Central memory CD8-positive, alpha-beta T cell (primary cell): ENCODE results near the gene DCDC2C.
"Not testable (repeated sequence)": the region's sequence is repeated elsewhere in the genome, so short reads cannot be mapped to it uniquely, and the experiment has no call there.

Source experiments
- ATAC-seq: fragments of 150-1000 bp; cut with Tn5 transposase; replicated peaks from 2 replicates; pipeline ENCODE4 v1.10.0; 2022; ENCODE audit warnings: mild to moderate bottlenecking, moderate FRiP score, moderate number of reproducible peaks; ENCODE audit not compliant: poor library complexity, severe bottlenecking; ENCODE audit errors: extremely low read depth
- DNase-seq, 2 donors: peaks; one replicate each; pipeline ENCODE4 v3.0.0; 2021; ENCODE audit warnings: low spot score in 2 of 2
- H3K27ac Mint-ChIP-seq: one replicate; pipeline ENCODE4 v1.8.0; 2022; ENCODE audit warnings: low read depth, mild to moderate bottlenecking, moderate library complexity, mixed read lengths
- H3K27me3 Mint-ChIP-seq: one replicate; pipeline ENCODE4 v1.8.0; 2022; ENCODE audit warnings: mixed read lengths
- H3K36me3 Mint-ChIP-seq: one replicate; pipeline ENCODE4 v1.8.0; 2022; ENCODE audit warnings: mild to moderate bottlenecking, moderate library complexity, mixed read lengths; ENCODE audit not compliant: insufficient read depth
- H3K4me1 Mint-ChIP-seq: one replicate; pipeline ENCODE4 v1.8.0; 2022; ENCODE audit warnings: mixed read lengths
- H3K4me3 Mint-ChIP-seq: one replicate; pipeline ENCODE4 v1.8.0; 2022; ENCODE audit warnings: mild to moderate bottlenecking, moderate library complexity, mixed read lengths
- H3K9me3 Mint-ChIP-seq: one replicate; pipeline ENCODE4 v1.8.0; 2022; ENCODE audit warnings: mixed read lengths

Gene DCDC2C

DNA sequence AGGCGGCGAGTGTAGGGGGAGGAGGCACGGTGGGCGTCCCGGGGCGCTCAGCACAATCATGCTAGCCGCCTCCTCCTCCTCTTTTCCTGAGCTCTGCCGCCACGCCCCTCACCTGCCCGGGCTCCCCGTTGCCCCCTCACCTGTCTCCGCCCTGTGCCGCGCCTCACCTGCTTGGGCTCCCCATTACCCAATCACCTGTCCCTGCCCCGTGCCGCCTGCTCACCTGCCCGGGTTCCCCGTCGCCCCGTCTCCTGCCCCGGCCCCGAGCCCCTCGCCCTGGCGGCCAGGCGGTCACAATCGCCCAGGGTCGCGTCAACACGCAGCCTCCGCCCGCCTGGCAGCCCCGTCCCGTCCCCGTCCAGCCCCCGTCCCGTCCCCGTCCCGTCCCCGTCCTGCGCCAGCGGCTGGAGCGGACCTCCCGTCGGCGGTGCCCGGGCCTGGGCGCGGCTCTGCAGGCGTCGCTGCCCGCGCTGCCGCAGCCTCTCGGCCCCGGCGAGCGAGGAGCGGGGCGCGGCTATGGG, at the start of gene DCDC2C:
Gene DCDC2C (plus strand): TSS at position 340 of the 521 bp plus-strand sequence. CDS start 177 bp downstream, at position 517.
- Mint-ChIP-seq H3K27ac (no peak within 1 kb of the TSS), H3K4me1 (no peaks in the 10 kb centered on the region), H3K27me3 (peaks cover 57% of the 10 kb centered on the region), H3K4me3 (no peak within 1 kb of the TSS), H3K36me3 (no peaks in the 10 kb centered on the region), H3K9me3 (no peaks in the 10 kb centered on the region)
- no peak for ATAC-seq
- DNase-seq, result no peak

- DNase-seq (no peak), ATAC-seq (no peak)
- H3K27me3 Mint-ChIP-seq, result peaks cover 10% of the 10 kb centered on the region
- H3K27ac Mint-ChIP-seq, result no peak overlapping the region
- peaks cover 15% of the 10 kb centered on the region for H3K4me1 Mint-ChIP-seq
- peaks cover 4% of the 10 kb centered on the region for H3K36me3 Mint-ChIP-seq
- H3K9me3 Mint-ChIP-seq, result no peaks in the 10 kb centered on the region
- H3K4me3 Mint-ChIP-seq, result no peak overlapping the region
Measured at GRCh38 chr2:3654011-3654410, 49.4 kb upstream of the DCDC2C start.

GRCh38 chr2:3654531-3655225, 48.7 kb upstream of the DCDC2C start:
- H3K27ac Mint-ChIP-seq, result no peak overlapping the region
- H3K36me3 Mint-ChIP-seq, result peaks cover 4% of the 10 kb centered on the region
- ATAC-seq, result no peak
- H3K27me3 Mint-ChIP-seq, result peaks cover 10% of the 10 kb centered on the region
- H3K9me3 Mint-ChIP-seq, result no peaks in the 10 kb centered on the region
- DNase-seq, result no peak
- H3K4me1 Mint-ChIP-seq, result peaks cover 15% of the 10 kb centered on the region
- H3K4me3 Mint-ChIP-seq, result no peak overlapping the region

DNA sequence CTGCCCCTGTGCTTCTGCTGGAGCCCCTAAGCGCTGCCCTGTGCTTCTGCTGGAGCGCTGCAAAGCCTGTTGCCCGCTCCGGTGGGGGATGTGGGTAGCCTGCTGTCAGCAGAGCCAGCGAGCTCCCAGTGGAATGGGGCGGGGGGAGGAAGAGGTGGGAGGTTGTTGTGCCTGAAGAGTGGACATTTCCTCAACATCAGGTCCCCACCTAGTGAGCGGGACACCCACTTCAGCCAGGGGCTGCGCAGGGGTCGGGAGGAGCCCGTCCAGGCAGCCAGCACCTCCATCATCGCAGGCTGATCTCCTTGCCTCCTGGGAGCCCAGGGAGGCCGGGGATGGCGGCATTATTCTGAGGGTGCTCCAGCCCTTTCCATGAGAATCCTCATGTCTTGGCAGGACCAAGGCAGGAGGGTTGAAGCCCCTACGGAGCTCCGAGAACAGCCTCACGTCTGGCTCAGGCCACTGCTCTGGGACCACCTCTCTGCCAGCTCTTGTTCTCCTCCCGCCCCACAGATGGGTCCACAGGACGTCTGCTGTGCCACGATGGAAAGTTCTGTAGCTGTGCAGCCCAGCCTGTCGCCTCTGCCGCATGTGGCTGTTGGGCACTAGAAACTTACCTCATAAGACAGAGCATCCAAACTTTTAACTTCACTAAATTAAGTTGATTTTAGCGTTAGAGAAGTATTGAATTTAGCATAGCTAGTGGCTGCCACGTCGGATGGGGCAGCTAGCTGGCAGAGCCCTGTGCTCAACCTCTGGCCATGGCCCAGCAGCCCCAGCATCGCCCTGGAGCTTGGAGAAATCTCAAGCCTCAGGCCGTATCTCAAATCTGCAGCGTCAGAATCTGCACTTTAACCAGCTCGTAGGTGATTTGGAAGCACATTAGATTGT, 47.3 kb upstream of the DCDC2C start:
- H3K27me3 Mint-ChIP-seq, result peaks cover 4% of the 10 kb centered on the region
- peaks cover 21% of the 10 kb centered on the region for H3K4me1 Mint-ChIP-seq
- no peak for DNase-seq
- ATAC-seq, result no peak
- H3K4me3 Mint-ChIP-seq, result no peak overlapping the region
- no peak overlapping the region for H3K27ac Mint-ChIP-seq
- H3K9me3 Mint-ChIP-seq, result no peaks in the 10 kb centered on the region
- peaks cover 2% of the 10 kb centered on the region for H3K36me3 Mint-ChIP-seq

- ATAC-seq, result no peak
- no peak overlapping the region for H3K4me3 Mint-ChIP-seq
Measured at GRCh38 chr2:3656762-3657721, 46.3 kb upstream of the DCDC2C start.

GRCh38 chr2:3657881-3658280, 45.5 kb upstream of the DCDC2C start, which contains the start of gene ALLC:
Gene ALLC (plus strand): TSS chr2:3658200. CDS start chr2:3671158, 12,958 bp downstream.
- DNase-seq (no peak), ATAC-seq (no peak)
- Mint-ChIP-seq H3K4me1 (peaks cover 11% of the 10 kb centered on the region), H3K4me3 (no peak within 1 kb of the TSS), H3K9me3 (no peaks in the 10 kb centered on the region), H3K27me3 (no peaks in the 10 kb centered on the region), H3K36me3 (no peaks in the 10 kb centered on the region), H3K27ac (no peak within 1 kb of the TSS)

More at GRCh38 chr2:3656762-3657721, 46.3 kb upstream of the DCDC2C start:
- Mint-ChIP-seq H3K9me3 (no peaks in the 10 kb centered on the region), H3K36me3 (no peaks in the 10 kb centered on the region), H3K27ac (no peak overlapping the region), H3K27me3 (no peaks in the 10 kb centered on the region), H3K4me1 (peaks cover 12% of the 10 kb centered on the region)
- DNase-seq, result no peak

DNA sequence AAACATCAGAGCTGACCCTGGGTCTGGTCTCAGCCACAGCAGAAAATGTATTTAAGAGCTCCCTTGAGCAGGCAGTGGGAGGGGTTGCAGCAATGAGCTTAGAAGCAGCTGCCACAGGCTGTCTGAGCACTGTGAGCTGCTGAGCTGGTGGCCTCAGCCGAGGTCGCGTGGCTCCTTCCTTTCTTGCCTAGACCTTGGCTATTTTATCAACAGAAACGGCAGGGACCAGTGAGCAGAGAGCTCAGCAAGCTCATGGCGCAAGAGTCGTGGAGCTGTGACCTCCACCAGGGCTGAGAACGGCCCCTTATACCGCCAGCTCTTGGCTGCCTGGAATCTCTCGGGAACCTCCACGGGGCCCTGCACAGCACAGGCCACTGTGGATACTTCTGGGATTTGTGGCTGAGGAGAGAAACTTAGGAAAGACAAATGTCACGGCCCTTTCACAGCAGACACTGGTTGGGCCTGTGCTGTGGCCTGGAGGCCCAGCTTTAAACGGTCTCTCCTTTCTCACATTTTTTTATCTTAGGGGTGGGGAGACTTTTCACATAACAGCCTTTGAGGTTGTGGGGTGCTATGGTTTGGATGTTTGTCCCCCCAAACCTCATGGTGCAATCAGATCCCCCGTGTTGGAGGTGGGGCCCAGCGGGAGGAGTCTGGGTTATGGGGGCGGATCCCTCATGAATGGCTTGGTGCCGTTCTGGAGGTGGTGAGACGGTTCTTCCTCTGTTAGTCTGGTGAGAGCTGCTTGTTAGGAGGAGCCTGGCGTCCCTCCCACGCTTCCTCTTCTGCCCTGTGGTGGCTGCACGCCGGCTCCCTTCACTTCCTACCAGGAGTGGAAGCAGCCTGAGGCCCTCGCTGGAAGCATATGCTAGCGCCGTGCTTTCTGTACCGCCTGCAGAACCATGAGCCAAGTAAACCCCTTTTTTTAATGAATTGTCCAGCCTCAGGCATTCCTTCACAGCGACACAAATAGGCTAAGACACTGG, 43.6 kb upstream of the DCDC2C start:
- Mint-ChIP-seq H3K4me3 (no peak overlapping the region), H3K36me3 (no peaks in the 10 kb centered on the region), H3K9me3 (no peaks in the 10 kb centered on the region), H3K4me1 (peaks cover 11% of the 10 kb centered on the region), H3K27ac (no peak overlapping the region), H3K27me3 (no peaks in the 10 kb centered on the region)
- no peak for DNase-seq
- no peak for ATAC-seq

DNA sequence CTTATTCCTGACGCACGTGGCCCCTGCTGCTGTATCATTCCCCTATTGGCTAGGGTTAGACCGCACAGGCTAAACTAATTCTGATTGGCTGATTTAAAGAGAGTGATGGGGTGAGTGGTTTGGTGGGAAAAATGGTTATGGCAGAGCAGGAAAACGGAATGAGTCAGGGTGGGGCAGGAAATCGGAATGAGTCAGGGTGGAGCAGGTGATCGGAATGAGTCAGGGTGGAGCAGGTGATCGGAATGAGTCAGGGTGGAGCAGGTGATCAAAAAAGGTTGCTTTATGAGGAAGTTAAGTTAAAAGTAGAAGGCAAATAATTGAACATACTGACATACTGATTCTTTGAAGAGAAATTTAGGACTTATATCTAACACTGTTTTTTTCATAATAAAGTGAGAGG, 42.7 kb upstream of the DCDC2C start:
- H3K27me3 Mint-ChIP-seq, H3K4me3 Mint-ChIP-seq, DNase-seq, ATAC-seq, H3K27ac Mint-ChIP-seq, H3K9me3 Mint-ChIP-seq, H3K36me3 Mint-ChIP-seq: not testable (repeated sequence)
- H3K4me1 Mint-ChIP-seq, result peaks cover 11% of the 10 kb centered on the region

DNA sequence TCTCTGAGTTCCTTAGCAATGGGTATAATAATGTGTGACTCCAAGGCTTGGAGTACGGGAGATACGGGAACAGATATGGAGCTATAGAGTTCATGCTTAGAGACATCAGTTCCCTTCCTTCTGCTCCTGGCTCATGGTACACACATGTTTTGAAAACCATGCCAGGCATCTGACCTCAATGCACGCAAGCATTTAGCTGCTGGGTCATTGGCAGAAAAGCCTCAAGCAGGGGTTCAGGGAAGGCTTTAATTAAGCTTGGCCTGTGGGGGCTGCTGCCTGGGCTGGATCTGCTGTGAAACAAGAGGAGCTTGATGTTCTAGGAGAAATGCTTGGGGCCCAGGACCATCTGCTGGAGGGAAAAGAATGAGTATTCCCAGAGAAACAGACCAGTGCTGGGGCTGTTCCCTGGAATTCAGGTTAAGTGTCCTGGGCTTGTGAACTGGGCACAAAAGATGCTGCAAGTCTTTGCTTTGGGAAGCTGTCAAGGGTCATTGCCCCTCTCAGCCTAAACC, 42.2 kb upstream of the DCDC2C start:
- no peak for DNase-seq
- Mint-ChIP-seq H3K27ac (no peak overlapping the region), H3K27me3 (peaks cover 10% of the 10 kb centered on the region), H3K4me3 (no peak overlapping the region), H3K36me3 (no peaks in the 10 kb centered on the region), H3K9me3 (peaks cover 4% of the 10 kb centered on the region), H3K4me1 (peaks cover 11% of the 10 kb centered on the region)
- no peak for ATAC-seq

DNA sequence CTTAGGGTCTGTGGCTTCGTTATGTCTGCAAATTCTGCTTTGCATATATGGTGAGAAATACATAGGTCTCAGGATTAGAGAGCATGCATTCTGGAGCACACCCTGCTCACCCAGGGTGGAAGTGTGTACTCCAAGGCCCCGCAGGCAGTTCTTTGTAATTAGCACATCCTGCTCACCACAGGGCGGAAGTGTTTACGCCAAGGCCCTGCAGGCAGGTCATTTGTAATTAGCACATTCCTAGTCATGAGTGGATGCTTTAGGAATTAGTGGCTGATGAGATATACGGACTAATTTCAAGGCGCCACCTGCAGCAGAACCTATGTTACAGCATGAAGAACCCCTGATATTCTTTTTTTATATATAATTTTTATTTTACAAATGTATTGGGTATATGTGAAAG, 41.1 kb upstream of the DCDC2C start:
- no peak overlapping the region for H3K27ac Mint-ChIP-seq

DNA sequence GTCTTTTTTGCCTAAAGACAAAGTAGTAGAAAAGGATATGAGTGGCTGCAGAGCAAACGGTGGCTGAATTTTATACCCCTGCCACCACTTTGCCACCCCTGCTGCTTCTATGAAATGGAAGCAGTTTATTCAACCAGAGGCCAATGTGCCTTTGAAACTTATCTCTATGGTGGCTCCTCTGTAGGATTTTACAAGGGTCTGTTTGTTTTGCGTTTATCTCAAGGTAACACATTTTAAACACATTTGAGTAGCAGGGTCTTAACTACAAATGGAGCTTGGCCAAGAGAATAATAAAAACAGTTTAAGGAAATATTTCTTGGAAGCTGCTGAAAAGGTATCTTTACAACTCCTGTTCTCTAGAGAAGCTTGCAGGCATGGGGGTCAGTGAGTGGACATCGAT, 39.3 kb upstream of the DCDC2C start:
- ATAC-seq, result no peak
- H3K27ac Mint-ChIP-seq, result no peak overlapping the region
- H3K27me3 Mint-ChIP-seq, result peaks cover 11% of the 10 kb centered on the region
- no peak for DNase-seq
- H3K9me3 Mint-ChIP-seq, result peaks cover 4% of the 10 kb centered on the region
- peaks cover 11% of the 10 kb centered on the region for H3K4me1 Mint-ChIP-seq
- H3K36me3 Mint-ChIP-seq, result no peaks in the 10 kb centered on the region
- no peak overlapping the region for H3K4me3 Mint-ChIP-seq

More for the DNA sequence above, 41.1 kb upstream of the DCDC2C start:
- ATAC-seq (no peak), DNase-seq (no peak)
- Mint-ChIP-seq H3K4me3 (no peak overlapping the region), H3K27me3 (peaks cover 11% of the 10 kb centered on the region), H3K9me3 (peaks cover 4% of the 10 kb centered on the region), H3K4me1 (peaks cover 11% of the 10 kb centered on the region), H3K36me3 (no peaks in the 10 kb centered on the region)
